Fibroblast of skin of right quadriceps (primary cell): ENCODE data around the gene HLA-DOA.

Source experiments
- DNase-seq: peaks from one replicate; pipeline ENCODE4 v3.0.0-alpha.2; 2013

The HLA-DOA gene

GRCh38 chr6:32962213-32962826 is 47.1 kb downstream of the HLA-DOA start:
- no peak for DNase-seq

- no peak for DNase-seq
These were observed 48.8 kb downstream of the HLA-DOA start for GRCh38 chr6:32960563-32960962.

- no peak for DNase-seq
These were observed 53.2 kb downstream of the HLA-DOA start for GRCh38 chr6:32956176-32956575.

GRCh38 chr6:32954986-32955802 is 54.2 kb downstream of the HLA-DOA start:
- DNase-seq = no peak

GRCh38 chr6:32954267-32954666 is 55.1 kb downstream of the HLA-DOA start:
- no peak for DNase-seq
